Kidney capillary endothelial cell (primary cell): ENCODE results near the gene CDHR3.
A peak's percentile ranks its signal among the peaks of the same experiment; 100 is the strongest.

ENCODE experiments used
- DNase-seq: peaks from one replicate; pipeline ENCODE4 v3.0.0-alpha.2; 2018; ENCODE audit warnings: low spot score

Gene CDHR3

DNA sequence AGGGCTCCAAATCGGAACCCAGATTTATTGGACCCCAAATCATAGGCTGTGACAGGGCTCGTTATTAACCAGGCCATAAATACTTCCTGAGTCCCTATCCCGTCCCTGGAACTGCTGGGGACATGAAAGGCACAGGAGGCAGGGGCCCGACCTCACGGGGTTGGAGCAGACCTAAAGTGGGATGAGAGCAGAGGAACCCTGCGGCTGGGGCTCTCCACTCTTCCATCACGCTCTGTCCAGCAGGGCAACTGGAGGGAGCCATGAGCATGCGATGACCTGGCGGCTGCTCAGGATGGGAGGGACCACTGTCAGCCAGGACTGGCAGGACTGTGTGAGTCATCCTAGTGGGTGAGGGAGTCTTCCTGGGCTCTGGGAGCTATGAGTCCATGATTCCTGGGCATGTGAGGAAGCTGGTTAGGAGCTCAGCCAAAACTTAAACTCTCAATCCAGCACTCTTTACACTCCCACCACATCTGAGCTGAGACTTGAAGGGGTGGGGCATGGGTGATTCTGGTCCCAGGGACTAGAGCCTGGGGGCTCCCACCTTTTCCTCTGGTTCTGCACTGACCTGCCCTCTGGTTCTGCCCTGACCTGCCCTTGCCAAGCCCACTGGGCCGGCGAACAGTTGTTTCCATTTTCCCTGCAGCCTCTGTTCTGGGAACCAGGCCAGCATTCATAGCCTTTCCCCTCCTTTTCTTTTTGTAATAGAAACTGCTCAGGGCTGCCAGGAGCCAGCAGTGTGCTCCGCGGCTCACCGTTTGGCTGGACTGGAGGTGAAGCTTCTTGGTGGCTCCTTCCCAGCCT, 101.9 kb downstream of the CDHR3 start:
- DNase-seq, result peak; percentile 74

DNA sequence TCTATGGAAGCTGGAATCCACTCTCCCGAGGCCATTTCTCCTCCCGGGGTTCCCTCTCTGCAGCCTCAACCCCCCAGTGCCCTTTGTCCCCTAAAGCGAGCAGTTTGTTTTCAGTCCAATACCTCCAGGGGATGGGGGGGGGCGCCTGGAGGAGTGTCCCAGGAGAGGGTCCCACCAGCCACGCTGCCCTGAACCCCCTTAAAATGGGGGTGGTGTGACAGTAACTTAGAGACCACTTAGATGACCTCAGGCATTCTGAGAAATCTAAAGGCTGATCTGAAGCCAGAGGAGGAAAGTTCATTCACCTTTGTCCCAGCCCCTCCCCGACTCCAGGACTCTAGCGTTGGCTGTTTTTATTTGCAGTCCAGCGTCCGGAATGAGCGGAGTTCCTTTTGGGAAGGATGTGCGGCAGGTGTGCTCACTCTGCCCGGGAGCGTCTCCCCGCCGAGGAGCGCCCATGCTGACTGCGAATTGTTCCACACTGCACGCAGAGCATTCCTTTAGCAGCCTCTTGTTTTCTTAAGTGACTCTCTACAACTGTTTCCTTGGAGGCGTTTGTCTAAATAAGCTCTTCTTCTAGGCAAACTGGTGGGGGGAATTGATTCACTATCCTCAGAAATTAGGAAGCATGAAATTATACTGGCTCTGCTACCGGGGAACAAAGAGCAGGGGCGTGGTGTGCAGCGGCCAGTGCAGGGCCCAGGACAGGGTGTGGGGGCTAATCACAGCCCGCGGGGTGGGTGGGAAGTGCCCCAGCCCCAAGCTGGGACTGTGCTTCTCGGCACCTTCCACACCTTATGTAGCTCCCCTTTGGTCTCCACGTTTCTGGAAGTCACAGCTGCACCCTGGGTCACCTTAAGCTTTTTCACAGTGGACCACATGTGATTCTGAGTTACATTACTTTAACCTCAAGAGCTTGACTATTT, 102.8 kb downstream of the CDHR3 start:
- DNase-seq, result no peak

DNA sequence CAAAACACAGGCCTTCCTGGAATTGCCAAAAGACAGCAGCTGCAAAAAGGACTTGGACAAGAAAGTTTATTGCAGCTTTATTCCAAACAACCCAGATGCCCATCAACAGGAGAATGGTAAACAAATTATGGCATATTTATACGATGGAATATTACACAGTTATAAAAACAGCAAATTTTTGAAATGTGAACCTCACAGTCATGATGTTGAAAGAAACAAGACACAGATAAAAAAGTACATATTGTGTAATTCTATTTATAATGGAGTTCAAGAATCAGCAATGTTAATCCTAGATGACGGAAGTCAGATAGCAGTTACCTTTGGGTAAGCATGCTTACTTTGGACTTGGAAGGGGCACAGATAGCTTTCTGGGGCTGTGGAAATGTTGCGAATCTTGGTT, 104.6 kb downstream of the CDHR3 start:
- DNase-seq, result no peak

DNA sequence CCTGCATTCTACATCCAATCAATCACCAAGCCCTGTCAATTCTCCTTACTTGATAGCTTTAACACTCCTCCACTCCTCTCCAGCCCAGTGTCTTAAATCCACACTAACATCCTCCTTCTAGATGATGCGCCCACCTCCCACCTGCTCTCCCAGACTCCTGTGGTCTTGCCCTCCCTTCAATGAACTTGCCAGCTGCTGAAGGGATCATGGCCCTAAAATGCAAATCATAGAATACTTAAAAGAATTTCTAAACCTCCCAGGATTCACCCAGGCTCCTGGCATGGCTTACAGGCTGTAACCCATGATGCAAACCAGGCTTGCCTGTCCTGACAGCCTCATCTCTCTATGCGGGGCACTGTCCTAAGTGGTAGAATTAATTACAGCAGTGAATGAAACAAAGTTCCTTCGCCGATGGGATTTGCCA, 105.5 kb downstream of the CDHR3 start:
- DNase-seq, result no peak

DNA sequence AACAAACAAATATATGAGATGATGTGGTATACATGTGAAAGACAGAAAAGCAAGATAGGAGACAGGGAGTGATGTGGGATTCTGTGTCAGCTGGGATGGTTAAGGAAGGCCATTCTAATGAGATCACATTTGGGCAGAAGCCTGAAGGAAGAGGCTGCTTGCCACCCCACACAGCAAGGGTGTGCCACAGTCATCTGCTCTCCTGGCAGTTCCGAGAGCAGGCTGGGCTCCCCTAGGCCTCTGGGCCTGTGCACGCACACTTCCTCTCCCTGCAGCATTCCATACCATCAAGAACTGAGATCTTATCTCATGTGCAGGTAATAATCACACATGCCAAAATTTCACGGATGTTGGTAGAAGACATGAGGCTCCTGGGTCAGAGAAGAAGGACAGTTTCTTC, 105.9 kb downstream of the CDHR3 start:
- no peak for DNase-seq

GRCh38 chr7:106069471-106070200, 106.6 kb downstream of the CDHR3 start:
- no peak for DNase-seq

DNA sequence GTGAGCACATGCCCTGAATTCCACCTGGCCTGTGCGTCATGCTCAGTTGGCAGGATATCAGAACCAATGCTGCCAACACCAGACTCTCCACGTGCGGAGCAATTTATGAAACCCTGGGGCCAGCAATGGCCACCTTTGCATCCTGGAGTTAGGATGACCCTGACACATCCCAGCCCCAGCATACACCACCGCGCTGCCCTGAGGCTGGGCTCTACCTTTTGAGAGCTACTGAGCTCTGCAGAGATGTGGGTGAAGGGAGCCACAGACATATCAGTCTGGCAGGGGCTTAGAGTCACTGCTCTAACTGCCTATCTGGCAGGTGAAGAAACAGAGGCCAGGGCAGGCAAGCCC, 107.1 kb downstream of the CDHR3 start:
- DNase-seq, result no peak

GRCh38 chr7:106070567-106071254, 107.6 kb downstream of the CDHR3 start:
- DNase-seq, result no peak

DNA sequence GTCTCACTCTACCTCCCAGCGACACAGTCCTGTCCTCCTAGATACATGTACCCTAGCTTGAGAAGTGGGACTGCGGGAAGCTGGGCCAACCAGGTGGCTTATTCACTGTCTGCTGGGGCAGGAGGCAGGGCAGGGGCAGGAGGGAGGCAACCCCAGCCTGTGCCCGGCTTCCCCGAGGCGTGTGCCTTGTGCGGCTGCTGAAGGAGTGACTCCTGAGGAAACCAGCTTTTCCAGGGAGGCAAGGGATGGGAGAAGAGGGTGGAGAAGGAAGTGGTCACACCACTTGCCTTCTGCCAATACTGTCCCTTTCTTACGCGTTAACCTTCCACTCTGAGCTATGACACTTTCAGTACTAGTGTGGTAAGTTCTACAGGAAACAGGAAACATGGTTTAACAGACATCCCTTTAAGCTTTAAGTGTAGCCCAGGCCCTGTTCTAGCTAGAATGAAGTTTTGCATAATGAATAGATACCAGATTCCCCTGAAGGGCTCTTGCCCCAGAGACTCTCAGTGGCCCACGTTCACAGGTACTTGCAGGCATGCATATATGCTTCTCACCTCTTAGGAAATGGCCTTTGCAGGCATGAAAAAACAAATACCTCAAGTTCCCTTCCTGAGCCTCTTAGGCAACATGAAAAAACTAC, 108.4 kb downstream of the CDHR3 start:
- peak; percentile 56 for DNase-seq

DNA sequence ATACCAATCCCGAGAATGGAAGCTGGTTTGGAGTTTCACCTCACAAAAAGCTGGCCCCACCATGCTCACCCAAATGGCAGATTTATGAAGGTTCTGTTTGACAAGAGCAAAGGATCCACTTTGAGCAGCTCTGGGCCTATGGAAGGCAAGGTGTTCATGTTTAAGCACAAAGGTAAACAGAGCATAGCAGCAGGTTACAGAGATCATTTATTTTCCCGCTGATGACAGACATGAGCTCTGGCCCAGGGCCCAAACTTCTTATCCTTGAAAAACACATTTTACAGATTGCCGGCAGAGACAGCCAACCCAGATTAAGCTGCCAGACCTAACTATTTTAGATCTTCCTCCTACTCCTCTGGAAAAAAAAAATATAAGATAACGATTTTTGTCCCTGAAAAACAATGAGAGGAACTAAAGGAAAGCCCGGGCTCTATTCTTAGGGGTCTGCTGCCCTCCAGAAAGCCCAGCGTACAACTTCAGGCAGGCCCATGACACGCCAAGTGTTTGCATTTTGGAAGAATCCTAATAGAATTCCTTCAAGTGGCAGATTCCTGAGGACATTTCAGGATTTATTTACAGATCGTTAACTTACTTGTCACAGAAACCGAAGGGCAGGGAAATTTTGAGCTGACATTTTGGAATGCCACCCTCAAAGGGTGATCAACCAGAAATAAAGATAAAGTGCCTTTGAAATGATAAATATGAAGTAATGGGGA, 109.1 kb downstream of the CDHR3 start:
- DNase-seq, result no peak

GRCh38 chr7:106072715-106073091, 109.6 kb downstream of the CDHR3 start:
- no peak for DNase-seq

GRCh38 chr7:106073701-106074100, 110.6 kb downstream of the CDHR3 start:
- DNase-seq, result no peak

DNA sequence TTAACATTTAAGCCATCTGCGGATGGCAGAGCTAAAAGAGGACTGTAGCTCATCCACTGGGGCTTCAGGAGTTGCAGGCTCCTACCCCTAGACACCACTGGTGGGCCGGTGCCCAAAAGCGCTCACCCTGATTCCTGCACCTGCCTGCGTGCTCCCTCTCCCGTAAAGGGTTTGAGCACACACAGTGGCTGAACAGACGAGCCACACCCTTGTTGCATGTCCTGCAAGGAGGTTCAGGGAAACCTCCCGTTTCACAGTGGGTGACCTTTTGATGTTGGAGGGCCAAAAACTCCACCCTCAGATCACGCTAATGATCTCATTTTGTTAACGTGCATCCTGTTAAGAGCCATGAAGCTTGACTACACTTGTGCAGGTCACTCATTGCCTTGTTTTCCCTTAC, 111.2 kb downstream of the CDHR3 start:
- no peak for DNase-seq

- no peak for DNase-seq
Observed at GRCh38 chr7:106075937-106076336, 112.9 kb downstream of the CDHR3 start.

DNA sequence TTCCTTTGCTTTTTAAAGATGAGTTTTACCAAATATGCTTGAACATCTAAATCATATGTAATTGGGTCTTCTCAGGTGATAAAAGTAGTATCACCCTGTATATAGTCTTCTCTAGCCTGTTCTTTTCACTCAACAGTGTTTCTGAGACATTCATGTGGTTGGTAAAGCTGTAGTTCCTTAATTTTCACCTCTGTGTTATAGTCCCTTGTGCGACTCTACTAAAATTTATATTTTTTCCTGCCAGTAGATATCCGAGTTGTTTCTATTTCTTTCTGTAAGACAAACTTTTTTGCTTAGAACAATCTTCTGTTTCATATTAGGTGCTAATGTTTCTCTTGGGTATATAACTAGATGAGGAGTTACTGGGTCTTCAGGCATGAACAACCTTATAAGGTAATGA, 113.5 kb downstream of the CDHR3 start:
- DNase-seq, result no peak

DNA sequence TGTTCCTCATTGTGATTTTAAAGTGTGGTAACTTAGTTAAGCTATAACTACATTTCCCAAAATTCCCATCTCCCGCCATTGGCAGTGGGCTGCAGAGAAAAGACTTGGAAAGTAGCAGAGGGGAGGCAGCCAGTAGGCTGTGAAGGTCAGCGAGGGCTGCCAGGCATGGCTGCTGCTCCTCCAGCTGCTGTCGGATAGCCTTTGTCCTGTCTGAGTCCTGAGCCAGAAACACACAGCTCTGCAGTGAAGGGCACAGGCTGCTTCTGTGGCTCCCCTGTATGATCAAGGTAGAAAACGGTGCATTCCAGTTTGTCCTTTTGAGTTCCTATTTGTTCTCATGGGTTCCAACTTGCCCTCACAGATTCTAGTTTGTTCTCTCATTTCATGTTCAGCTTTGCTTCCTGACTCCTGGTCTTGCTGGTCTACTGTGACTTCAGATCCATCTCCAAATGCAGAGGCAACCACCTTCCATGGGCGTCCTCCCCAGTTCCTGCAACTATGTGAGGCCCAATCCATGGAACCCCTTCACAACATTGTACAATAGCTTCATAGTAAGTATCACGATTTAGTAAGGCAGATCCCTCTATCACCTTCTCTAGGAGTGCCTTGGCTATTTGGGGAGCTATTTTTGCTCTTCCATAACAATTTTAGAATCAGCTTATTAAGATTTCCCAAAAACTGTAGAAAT, 117.4 kb downstream of the CDHR3 start:
- no peak for DNase-seq

- DNase-seq, result no peak
Observed at GRCh38 chr7:106082087-106082854, 119.2 kb downstream of the CDHR3 start.
